Bronchial epithelial cell (primary cell): ENCODE results near the gene PCCA. TPM values are rescaled to one million over a fixed set of nuclear protein-coding genes. Genes with fewer than 3 reads are reported as not detected.

Experiments
- DNase-seq: peaks from one replicate; pipeline ENCODE4 v3.0.0-alpha.2; 2010; ENCODE audit warnings: low read depth
- FAIRE-seq: peaks from 2 replicates; lab custom pipeline; 2011; peaks lifted over from hg19 to GRCh38; lab: Jason Lieb, UNC
- H3K27me3 ChIP-seq: 2 replicates; pipeline ENCODE4 v1.5.1; 2011; ENCODE audit warnings: low read length; ENCODE audit not compliant: control insufficient read depth, insufficient read depth
- H3K36me3 ChIP-seq: 2 replicates; pipeline ENCODE4 v1.5.1; 2011; ENCODE audit warnings: low read length; ENCODE audit not compliant: control insufficient read depth, insufficient read depth
- H3K4me3 ChIP-seq: 2 replicates; pipeline ENCODE4 v1.5.1; 2011; ENCODE audit warnings: mild to moderate bottlenecking, low read depth, low read length, control low read depth
- CTCF ChIP-seq: IDR thresholded peaks from 2 replicates; pipeline ENCODE4 v1.5.1; 2011; ENCODE audit warnings: mild to moderate bottlenecking, moderate library complexity, low read length, control low read depth, inconsistent platforms; ENCODE audit not compliant: insufficient read depth, severe bottlenecking
- total RNA-seq: library from RNA; depleted of rRNA; stranded (reverse); fragments of >200 nt; gene quantifications from 2 replicates; pipeline ENCODE4 v1.2.1, GENCODE V29; 2014

Gene PCCA
- total RNA-seq, 1 donor from 2014 or later = 27.1 TPM

GRCh38 chr13:100447831-100448230 lies 358.9 kb downstream of the PCCA start:
- no peak for TF ChIP-seq CTCF
- Histone ChIP-seq H3K36me3 (no peaks in the 10 kb centered on the region), H3K27me3 (no peaks in the 10 kb centered on the region), H3K4me3 (no peak overlapping the region)
- FAIRE-seq = no peak
- DNase-seq = no peak

GRCh38 chr13:100451923-100452322 lies 363.0 kb downstream of the PCCA start:
- Histone ChIP-seq H3K27me3 (no peaks in the 10 kb centered on the region), H3K4me3 (no peak overlapping the region), H3K36me3 (no peaks in the 10 kb centered on the region)
- DNase-seq (no peak), FAIRE-seq (no peak)
- TF ChIP-seq CTCF = no peak

- TF ChIP-seq CTCF = no peak
- Histone ChIP-seq H3K36me3 (no peaks in the 10 kb centered on the region), H3K27me3 (no peaks in the 10 kb centered on the region), H3K4me3 (no peak overlapping the region)
- FAIRE-seq (no peak), DNase-seq (peak; percentile 73)
Measured at GRCh38 chr13:100454876-100455275, 366.0 kb downstream of the PCCA start.

- DNase-seq (no peak), FAIRE-seq (no peak)
- H3K36me3 ChIP-seq = no peaks in the 10 kb centered on the region
- TF ChIP-seq CTCF = no peak
- no peak overlapping the region for H3K4me3 ChIP-seq
- no peaks in the 10 kb centered on the region for H3K27me3 ChIP-seq
Measured at GRCh38 chr13:100458673-100459072, 369.8 kb downstream of the PCCA start.

- no peak for TF ChIP-seq CTCF
- Histone ChIP-seq H3K4me3 (no peak overlapping the region), H3K36me3 (no peaks in the 10 kb centered on the region), H3K27me3 (no peaks in the 10 kb centered on the region)
- FAIRE-seq = no peak
- DNase-seq = no peak
Measured at GRCh38 chr13:100459747-100460146, 370.9 kb downstream of the PCCA start.

- no peak overlapping the region for H3K4me3 ChIP-seq
- no peaks in the 10 kb centered on the region for H3K36me3 ChIP-seq
- no peak for DNase-seq
- no peaks in the 10 kb centered on the region for H3K27me3 ChIP-seq
- no peak for TF ChIP-seq CTCF
- no peak for FAIRE-seq
Measured at GRCh38 chr13:100460266-100460665, 371.4 kb downstream of the PCCA start.
